Ishikawa (cell line): ENCODE results near the gene ABCB6.

Experiments
- CEBPB ChIP-seq: IDR thresholded peaks from 2 replicates; pipeline ENCODE4 v1.6.1; 2012
- CREB1 ChIP-seq: IDR thresholded peaks from 2 replicates; pipeline ENCODE4 v1.6.1; 2012; ENCODE audit warnings: low read depth
- EGR1 ChIP-seq: IDR thresholded peaks from 2 replicates; pipeline ENCODE4 v1.6.1; 2012
- EP300 ChIP-seq: IDR thresholded peaks from 2 replicates; pipeline ENCODE4 v1.6.1; 2012; ENCODE audit warnings: borderline replicate concordance
- FOXM1 ChIP-seq: IDR thresholded peaks from 2 replicates; pipeline ENCODE4 v1.6.1; 2012; ENCODE audit warnings: low read depth, borderline replicate concordance
- MAX ChIP-seq: IDR thresholded peaks from 2 replicates; pipeline ENCODE4 v1.6.1; 2012
- NFIC ChIP-seq: IDR thresholded peaks from 2 replicates; pipeline ENCODE4 v1.6.1; 2012
- RAD21 ChIP-seq: IDR thresholded peaks from 2 replicates; pipeline ENCODE4 v1.6.1; 2012; ENCODE audit warnings: low read depth
- REST ChIP-seq: IDR thresholded peaks from 2 replicates; pipeline ENCODE4 v1.6.1; 2012; ENCODE audit warnings: low read depth, mild to moderate bottlenecking
- TAF1 ChIP-seq: IDR thresholded peaks from 2 replicates; pipeline ENCODE4 v1.6.1; 2012; ENCODE audit warnings: low read depth, mild to moderate bottlenecking
- TCF12 ChIP-seq: IDR thresholded peaks from 2 replicates; pipeline ENCODE4 v1.6.1; 2012; ENCODE audit warnings: low read depth
- TEAD4 ChIP-seq: IDR thresholded peaks from 2 replicates; pipeline ENCODE4 v1.6.1; 2012
- USF1 ChIP-seq: IDR thresholded peaks from 2 replicates; pipeline ENCODE4 v1.6.1; 2012
- YY1 ChIP-seq: IDR thresholded peaks from 2 replicates; pipeline ENCODE4 v1.6.1; 2012; ENCODE audit warnings: low read depth
- ZBTB7A ChIP-seq: IDR thresholded peaks from 2 replicates; pipeline ENCODE4 v1.6.1; 2012; ENCODE audit warnings: low read depth

ABCB6 gene

GRCh38 chr2:219178377-219179175, 40.2 kb downstream of the ABCB6 start:
- TF ChIP-seq USF1 (no peak), FOXM1 (no peak), EP300 (no peak), YY1 (no peak), RAD21 (no peak), TAF1 (no peak), CREB1 (no peak), REST (no peak), EGR1 (no peak), NFIC (no peak), TEAD4 (no peak), CEBPB (no peak), MAX (no peak; the same call in 1 of the 2 replicates), TCF12 (no peak), ZBTB7A (no peak)

- TF ChIP-seq YY1 = no peak
- peak; percentile 98 for TF ChIP-seq USF1
- 0 out of 2 replicates have a peak, but pooled peaks have one; percentile 3 for TF ChIP-seq TEAD4
- TF ChIP-seq NFIC = no peak
- peak; percentile 71 for TF ChIP-seq TAF1
- peak; percentile 67; the same call in 1 of the 2 replicates for TF ChIP-seq CEBPB
- TF ChIP-seq ZBTB7A = no peak; the same call in 1 of the 2 replicates
- TF ChIP-seq RAD21 = peak; percentile 1; the same call in 1 of the 2 replicates
- TF ChIP-seq REST = no peak
- TF ChIP-seq EGR1 = no peak
- 0 out of 2 replicates have a peak, but pooled peaks have one; percentile 19 for TF ChIP-seq CREB1
- peak; percentile 50; the same call in 1 of the 2 replicates for TF ChIP-seq TCF12
- TF ChIP-seq FOXM1 = no peak
- TF ChIP-seq EP300 = no peak
- TF ChIP-seq MAX = peak; percentile 69
Observed at GRCh38 chr2:219177552-219178376, 41.0 kb downstream of the ABCB6 start, which contains the start of gene RETREG2. RETREG2 (plus strand) TSS chr2:219178275; CDS start chr2:219178353, 78 bp downstream.

GRCh38 chr2:219176818-219177551, 41.8 kb downstream of the ABCB6 start, which contains the start of gene CNPPD1:
CNPPD1 (minus strand) TSS chr2:219176925; CDS start chr2:219176828, 97 bp downstream.
- TF ChIP-seq EGR1 (no peak), FOXM1 (no peak), USF1 (peak; percentile 1; the same call in 1 of the 2 replicates), TAF1 (peak; percentile 67; the same call in 1 of the 2 replicates), RAD21 (no peak), MAX (peak; percentile 88), REST (no peak), TCF12 (0 out of 2 replicates have a peak, but pooled peaks have one; percentile 15)
